PFSK-1 (cell line): ENCODE data around the gene UGP2.

Experiments used
- FOXP2 ChIP-seq: optimal IDR thresholded peaks from 2 replicates; pipeline ENCODE3; 2011; ENCODE audit warnings: borderline replicate concordance, control low read depth, inconsistent platforms; ENCODE audit not compliant: insufficient read depth; ENCODE audit errors: extremely low read length, extremely low read depth
- POLR2AphosphoS5 ChIP-seq: IDR thresholded peaks from 2 replicates; pipeline ENCODE4 v1.6.1; 2012; ENCODE audit warnings: low read depth, mild to moderate bottlenecking, control low read depth, low read length, moderate library complexity
- SIN3A ChIP-seq: IDR thresholded peaks from 2 replicates; pipeline ENCODE4 v1.6.1; 2012; ENCODE audit warnings: mild to moderate bottlenecking, low read length, moderate library complexity, borderline replicate concordance; ENCODE audit not compliant: insufficient read depth
- TAF1 ChIP-seq: IDR thresholded peaks from 2 replicates; pipeline ENCODE4 v1.6.1; 2012; ENCODE audit warnings: low read length, control low read depth, borderline replicate concordance; ENCODE audit not compliant: insufficient read depth
- TF ChIP-seq, protein P1 (sequence below), 2 experiments: IDR thresholded peaks; 2 replicates each; pipeline versions ENCODE4 v1.6.1 to v1.8.0; 2011 to 2012; ENCODE audit warnings: low read depth in 2 of 2, low read length in 2 of 2, control low read depth in 1 of 2, inconsistent platforms in 1 of 2, mild to moderate bottlenecking in 1 of 2, moderate library complexity in 1 of 2; ENCODE audit not compliant: insufficient read depth in 1 of 2

Gene UGP2

DNA sequence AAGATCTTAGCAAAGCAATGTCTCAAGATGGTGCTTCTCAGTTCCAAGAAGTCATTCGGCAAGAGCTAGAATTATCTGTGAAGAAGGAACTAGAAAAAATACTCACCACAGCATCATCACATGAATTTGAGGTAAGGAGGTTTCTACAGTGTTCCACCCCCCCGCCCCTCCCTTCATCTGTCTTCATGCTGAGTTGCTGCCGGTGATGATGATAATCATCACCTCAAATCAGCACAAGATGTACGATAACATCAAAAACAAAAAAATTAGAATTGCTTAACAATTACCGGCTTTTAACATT is 14.6 kb downstream of the UGP2 start:
- TF ChIP-seq, protein P1, sequence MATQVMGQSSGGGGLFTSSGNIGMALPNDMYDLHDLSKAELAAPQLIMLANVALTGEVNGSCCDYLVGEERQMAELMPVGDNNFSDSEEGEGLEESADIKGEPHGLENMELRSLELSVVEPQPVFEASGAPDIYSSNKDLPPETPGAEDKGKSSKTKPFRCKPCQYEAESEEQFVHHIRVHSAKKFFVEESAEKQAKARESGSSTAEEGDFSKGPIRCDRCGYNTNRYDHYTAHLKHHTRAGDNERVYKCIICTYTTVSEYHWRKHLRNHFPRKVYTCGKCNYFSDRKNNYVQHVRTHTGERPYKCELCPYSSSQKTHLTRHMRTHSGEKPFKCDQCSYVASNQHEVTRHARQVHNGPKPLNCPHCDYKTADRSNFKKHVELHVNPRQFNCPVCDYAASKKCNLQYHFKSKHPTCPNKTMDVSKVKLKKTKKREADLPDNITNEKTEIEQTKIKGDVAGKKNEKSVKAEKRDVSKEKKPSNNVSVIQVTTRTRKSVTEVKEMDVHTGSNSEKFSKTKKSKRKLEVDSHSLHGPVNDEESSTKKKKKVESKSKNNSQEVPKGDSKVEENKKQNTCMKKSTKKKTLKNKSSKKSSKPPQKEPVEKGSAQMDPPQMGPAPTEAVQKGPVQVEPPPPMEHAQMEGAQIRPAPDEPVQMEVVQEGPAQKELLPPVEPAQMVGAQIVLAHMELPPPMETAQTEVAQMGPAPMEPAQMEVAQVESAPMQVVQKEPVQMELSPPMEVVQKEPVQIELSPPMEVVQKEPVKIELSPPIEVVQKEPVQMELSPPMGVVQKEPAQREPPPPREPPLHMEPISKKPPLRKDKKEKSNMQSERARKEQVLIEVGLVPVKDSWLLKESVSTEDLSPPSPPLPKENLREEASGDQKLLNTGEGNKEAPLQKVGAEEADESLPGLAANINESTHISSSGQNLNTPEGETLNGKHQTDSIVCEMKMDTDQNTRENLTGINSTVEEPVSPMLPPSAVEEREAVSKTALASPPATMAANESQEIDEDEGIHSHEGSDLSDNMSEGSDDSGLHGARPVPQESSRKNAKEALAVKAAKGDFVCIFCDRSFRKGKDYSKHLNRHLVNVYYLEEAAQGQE (IDR thresholded peaks at IDR 0.05; ENCODE audit: insufficient read depth in 1 of 2, low read depth in 2 of 2, low read length in 2 of 2) = no peak
- no peak for TF ChIP-seq SIN3A

DNA sequence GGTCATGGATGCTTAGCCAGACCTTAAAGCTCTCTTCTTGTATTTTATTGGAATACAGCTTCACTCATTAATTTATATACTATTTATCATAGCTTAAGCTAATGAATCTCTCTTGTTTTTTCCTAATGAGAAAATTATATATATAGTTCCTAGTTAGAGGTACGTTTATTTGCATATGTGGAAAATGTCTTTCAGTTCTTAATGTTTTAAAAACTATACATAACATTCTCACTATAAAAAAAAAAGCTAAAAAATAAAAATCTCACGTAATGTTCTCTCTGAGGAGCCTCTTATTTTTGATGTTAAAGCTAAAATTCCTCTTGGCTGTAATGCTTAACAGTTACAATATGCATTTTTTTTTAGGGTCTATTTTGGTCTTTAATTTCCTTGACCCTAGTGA is 16.6 kb downstream of the UGP2 start:
- no peak for TF ChIP-seq POLR2AphosphoS5
- TF ChIP-seq SIN3A = no peak
- no peak for TF ChIP-seq FOXP2
- no peak for TF ChIP-seq TAF1
- TF ChIP-seq, protein P1 (IDR thresholded peaks at IDR 0.05; ENCODE audit: insufficient read depth in 1 of 2, low read depth in 2 of 2, low read length in 2 of 2) = no peak

DNA sequence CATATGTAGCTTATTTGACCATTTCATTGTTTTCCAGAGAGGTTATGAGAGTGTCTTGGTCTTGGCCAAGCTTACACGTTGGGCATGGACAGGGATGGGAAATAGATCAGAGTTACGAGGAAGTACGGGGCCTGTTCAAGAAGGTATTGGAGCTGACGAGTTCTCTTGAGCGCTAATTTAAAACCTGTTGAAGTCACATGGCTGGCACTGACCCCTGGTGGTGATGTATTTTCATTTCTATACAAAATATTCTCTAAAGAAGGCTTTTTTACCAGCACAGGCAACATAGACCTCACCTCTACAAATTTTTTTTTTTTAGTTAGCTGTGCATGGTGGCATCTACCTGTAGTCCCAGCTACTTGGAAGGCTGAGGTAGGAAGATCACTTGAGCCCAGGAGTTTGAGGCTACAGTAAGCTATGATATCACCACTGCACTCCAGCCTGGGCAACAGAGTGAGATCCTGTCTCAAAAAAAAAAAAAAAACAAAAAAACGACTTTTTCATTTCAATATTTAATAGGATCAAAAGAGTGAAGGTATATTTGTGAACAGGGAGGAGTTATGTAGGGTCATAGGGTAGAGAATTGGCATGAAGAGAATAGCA is 19.6 kb downstream of the UGP2 start:
- TF ChIP-seq, protein P1 (IDR thresholded peaks at IDR 0.05; ENCODE audit: insufficient read depth in 1 of 2, low read depth in 2 of 2, low read length in 2 of 2) = no peak
- no peak for TF ChIP-seq POLR2AphosphoS5
- TF ChIP-seq TAF1 = no peak
- TF ChIP-seq SIN3A = no peak
- TF ChIP-seq FOXP2 = no peak

DNA sequence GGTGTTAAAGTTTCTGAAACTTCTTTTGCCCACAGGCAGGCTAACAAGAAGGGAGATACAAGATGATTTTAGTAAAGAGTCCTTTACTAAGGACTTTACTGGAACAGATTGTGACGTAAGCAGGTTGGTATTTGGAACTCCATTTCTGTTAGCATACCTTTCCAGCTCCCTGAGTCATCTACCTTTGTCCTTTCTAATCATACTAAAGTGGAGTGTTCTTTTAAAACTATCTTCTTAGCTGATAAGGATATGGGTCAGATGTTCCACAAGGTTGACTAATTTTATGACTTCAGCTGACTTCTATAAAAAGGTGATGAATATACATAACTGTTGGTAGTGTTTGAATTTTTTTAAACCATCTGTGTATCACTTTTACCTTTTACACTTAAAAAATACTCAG is 21.1 kb downstream of the UGP2 start:
- TF ChIP-seq TAF1 (no peak), FOXP2 (no peak), SIN3A (no peak), POLR2AphosphoS5 (no peak)
- TF ChIP-seq, protein P1 (IDR thresholded peaks at IDR 0.05; ENCODE audit: insufficient read depth in 1 of 2, low read depth in 2 of 2, low read length in 2 of 2) = no peak

DNA sequence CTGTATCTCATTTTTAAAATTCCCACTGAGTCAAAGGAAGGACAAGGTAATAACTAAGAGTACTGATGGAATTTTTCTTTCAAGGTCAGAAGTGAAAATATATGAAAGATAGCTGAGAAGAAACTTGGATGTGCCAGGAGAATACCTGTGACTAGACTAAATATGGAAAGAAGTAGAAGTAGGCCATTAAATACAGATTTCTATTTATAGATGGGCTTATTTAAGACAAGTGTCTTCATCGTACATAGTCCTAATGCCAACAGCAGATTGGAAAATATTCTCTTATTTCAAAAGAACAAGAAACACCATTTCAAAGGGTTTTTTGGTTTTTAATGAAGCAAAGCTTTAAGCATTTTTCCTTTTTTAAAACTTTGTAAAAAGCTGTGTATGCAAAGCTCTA is 22.0 kb downstream of the UGP2 start:
- TF ChIP-seq, protein P1 (IDR thresholded peaks at IDR 0.05; ENCODE audit: insufficient read depth in 1 of 2, low read depth in 2 of 2, low read length in 2 of 2) = no peak
- TF ChIP-seq TAF1 (no peak), SIN3A (no peak), POLR2AphosphoS5 (no peak), FOXP2 (no peak)
